GM12892 (cell line): ENCODE data around the gene PCNX2.
A peak's percentile ranks its signal among the peaks of the same experiment; 100 is the strongest.

Experiments used
- DNase-seq: peaks from one replicate; pipeline ENCODE4 v3.0.0; 2011; ENCODE audit not compliant: insufficient read length
- FAIRE-seq: peaks from 2 replicates; lab custom pipeline; 2011; peaks lifted over from hg19 to GRCh38; lab: Jason Lieb, UNC
- POLR2A ChIP-seq: IDR thresholded peaks from 2 replicates; pipeline ENCODE4 v1.6.1; 2011; ENCODE audit warnings: low read depth, low read length, control low read depth
- POLR2AphosphoS5 ChIP-seq: IDR thresholded peaks from 2 replicates; pipeline ENCODE4 v1.6.1; 2011; ENCODE audit warnings: low read depth, low read length, control low read depth
- TAF1 ChIP-seq: IDR thresholded peaks from 2 replicates; pipeline ENCODE4 v1.6.1; 2011; ENCODE audit warnings: low read depth, mild to moderate bottlenecking, control low read depth, low read length, borderline replicate concordance

The PCNX2 gene

DNA sequence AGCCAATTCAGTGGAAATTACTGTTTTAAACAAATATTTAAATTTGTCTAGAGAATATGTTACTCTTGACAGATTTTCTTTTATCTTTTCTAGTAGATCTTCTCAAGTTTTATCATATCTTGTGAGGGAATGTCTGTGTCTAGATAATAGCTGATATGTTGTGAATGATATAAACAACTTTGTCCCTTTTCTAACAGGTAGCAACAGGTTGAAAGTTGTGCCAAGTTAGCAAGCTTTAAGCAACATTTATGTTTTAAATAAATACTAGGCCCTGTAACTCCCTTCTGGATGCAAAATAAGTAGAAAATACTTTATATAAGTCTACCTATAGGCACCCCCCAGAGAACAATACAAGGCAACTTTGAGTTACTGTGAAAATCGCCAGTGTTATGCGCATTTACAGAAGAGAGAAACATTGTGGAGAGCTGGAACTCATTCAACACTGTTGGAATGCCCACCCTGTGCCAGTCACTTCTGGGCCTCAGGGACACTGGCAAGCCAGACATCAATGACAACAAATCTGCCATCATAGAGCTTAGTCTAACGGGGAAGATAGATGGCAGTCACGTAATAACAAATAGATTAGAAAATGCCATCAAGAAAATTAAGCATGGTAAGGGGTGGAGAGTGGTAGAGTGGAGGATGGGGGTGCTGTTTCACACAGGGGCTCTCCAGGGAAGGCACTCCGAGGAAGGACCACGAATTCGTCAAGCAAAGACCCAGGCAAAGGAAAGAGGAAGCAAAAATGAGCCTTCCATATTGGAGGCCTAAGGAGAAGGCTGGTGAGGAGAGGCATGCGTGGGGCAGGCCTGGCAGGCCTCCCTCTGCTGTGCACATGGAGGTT lies 36.4 kb upstream of the PCNX2 start:
- no peak for TF ChIP-seq TAF1
- no peak for TF ChIP-seq POLR2A
- no peak for TF ChIP-seq POLR2AphosphoS5
- FAIRE-seq (no peak), DNase-seq (no peak)

DNA sequence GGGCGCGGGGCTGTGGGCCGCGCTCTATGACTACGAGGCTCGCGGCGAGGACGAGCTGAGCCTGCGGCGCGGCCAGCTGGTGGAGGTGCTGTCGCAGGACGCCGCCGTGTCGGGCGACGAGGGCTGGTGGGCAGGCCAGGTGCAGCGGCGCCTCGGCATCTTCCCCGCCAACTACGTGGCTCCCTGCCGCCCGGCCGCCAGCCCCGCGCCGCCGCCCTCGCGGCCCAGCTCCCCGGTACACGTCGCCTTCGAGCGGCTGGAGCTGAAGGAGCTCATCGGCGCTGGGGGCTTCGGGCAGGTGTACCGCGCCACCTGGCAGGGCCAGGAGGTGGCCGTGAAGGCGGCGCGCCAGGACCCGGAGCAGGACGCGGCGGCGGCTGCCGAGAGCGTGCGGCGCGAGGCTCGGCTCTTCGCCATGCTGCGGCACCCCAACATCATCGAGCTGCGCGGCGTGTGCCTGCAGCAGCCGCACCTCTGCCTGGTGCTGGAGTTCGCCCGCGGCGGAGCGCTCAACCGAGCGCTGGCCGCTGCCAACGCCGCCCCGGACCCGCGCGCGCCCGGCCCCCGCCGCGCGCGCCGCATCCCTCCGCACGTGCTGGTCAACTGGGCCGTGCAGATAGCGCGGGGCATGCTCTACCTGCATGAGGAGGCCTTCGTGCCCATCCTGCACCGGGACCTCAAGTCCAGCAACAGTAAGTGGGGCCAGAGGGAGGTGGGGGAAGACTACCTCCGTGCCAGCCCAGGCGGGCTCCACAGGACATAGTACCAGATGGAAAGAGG lies 32.8 kb upstream of the PCNX2 start:
- TF ChIP-seq POLR2AphosphoS5 (no peak), POLR2A (no peak), TAF1 (no peak)
- peak; percentile 14 for DNase-seq
- FAIRE-seq, result no peak

GRCh38 chr1:233327651-233328141 lies 32.2 kb upstream of the PCNX2 start, which contains the start of gene MAP3K21:
Gene MAP3K21 (plus strand): TSS chr1:233327724. CDS start chr1:233328029, 305 bp downstream.
- no peak for TF ChIP-seq TAF1
- TF ChIP-seq POLR2AphosphoS5, result no peak
- no peak for TF ChIP-seq POLR2A
- FAIRE-seq (no peak), DNase-seq (no peak)

GRCh38 chr1:233326811-233327650 lies 31.5 kb upstream of the PCNX2 start:
- TF ChIP-seq TAF1 (no peak), POLR2AphosphoS5 (no peak), POLR2A (no peak)
- FAIRE-seq, result peak; percentile 50
- peak; percentile 59 for DNase-seq

DNA sequence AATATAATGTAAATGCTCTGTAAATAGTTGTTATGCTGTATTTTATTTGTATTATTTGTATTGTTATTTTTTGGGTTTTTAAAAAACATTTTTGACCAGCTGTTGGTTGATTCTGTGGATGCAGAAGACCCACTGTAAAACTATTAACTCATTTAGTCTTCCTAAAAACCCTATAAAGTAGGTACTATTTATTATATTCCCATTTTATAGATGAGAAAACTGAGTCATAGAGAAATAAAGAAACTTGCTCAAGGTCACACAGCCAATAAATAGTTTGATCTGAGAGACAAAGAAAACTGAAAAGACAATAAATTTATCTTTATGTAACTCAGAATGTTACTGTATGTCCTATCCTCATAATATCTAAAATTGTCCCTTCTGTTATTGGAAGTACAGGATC lies 30.8 kb upstream of the PCNX2 start:
- no peak for FAIRE-seq
- no peak for DNase-seq
- TF ChIP-seq TAF1, result no peak
- no peak for TF ChIP-seq POLR2AphosphoS5
- TF ChIP-seq POLR2A, result no peak

DNA sequence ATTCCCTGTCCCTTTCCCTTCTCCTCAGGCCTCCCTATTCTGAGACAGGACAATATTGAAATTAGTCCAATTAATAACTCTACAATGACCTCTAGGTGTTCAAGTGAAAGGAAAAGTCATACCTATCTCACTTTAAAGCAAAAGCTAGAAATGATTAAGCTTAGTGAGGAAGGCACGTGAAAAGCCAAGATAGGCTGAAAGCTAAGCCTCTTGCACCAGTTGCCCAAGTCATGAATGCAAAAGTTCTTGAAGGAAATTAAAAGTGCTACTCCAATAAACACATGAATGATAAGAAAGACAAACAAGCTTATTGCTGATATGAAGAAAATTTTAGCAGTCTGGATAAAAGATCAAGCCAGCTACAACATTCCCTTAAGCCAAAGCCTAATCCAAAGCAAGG lies 28.2 kb upstream of the PCNX2 start:
- FAIRE-seq (no peak), DNase-seq (no peak)
- TF ChIP-seq TAF1 (no peak), POLR2A (no peak), POLR2AphosphoS5 (no peak)

DNA sequence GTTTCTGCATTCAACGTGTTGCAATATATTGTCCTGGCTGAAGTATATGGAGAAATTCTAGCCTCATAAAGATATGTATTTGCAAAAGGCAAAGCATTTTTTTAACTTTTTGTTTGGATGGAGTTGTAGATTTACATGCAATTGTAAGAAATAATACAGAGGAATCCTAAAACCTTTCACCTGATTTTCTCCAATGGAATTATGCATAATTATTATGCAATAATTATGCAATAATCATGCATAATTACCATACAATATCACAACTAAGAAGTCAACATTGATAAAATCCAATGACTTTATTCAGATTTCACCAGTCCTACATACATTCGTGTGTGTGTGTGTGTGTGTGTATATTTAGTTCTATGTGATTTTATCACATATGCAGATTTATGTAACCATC lies 24.5 kb upstream of the PCNX2 start:
- FAIRE-seq (no peak), DNase-seq (no peak)
- TF ChIP-seq POLR2AphosphoS5 (no peak), TAF1 (no peak), POLR2A (no peak)

DNA sequence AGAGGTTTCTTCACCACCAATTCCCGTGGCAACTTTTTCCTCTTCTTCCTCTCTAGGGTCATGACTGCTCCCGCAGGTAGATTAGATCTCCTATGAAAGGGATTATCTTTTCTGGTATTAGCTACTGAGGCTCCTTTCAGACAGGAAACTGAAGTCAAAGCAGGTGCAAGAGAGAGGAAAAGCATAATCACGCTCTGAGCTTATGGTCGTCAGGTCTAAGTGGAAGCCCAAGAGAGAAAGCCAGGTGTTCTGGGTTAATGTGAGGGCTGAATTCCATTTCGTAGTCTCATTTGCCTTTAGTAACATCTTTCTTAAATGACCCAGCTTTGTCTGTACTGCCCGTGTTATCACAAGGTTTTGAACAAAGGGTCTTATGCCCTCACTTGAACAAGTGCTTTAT lies 23.7 kb upstream of the PCNX2 start:
- FAIRE-seq, result no peak
- DNase-seq, result no peak
- TF ChIP-seq TAF1 (no peak), POLR2A (no peak), POLR2AphosphoS5 (no peak)

DNA sequence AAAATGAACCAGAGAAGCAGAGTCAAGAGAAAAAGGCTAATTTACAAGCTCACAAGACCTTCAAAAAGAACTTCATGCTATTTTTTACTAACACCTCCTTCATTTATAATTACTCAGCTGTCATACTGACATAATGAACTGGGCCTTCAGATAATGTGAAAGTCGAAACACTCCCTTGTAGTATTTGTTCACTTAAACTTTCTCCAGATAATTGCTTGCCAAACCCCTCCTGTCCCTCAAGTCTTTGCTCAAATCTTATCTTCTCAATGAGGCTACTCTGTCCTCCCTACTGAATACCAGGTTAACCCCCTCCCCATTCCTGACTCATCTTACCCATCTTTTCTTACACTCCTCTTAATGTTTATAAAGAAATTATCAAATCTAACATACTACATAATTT lies 20.9 kb upstream of the PCNX2 start:
- TF ChIP-seq TAF1, result no peak
- no peak for TF ChIP-seq POLR2A
- TF ChIP-seq POLR2AphosphoS5, result no peak
- no peak for DNase-seq
- no peak for FAIRE-seq

DNA sequence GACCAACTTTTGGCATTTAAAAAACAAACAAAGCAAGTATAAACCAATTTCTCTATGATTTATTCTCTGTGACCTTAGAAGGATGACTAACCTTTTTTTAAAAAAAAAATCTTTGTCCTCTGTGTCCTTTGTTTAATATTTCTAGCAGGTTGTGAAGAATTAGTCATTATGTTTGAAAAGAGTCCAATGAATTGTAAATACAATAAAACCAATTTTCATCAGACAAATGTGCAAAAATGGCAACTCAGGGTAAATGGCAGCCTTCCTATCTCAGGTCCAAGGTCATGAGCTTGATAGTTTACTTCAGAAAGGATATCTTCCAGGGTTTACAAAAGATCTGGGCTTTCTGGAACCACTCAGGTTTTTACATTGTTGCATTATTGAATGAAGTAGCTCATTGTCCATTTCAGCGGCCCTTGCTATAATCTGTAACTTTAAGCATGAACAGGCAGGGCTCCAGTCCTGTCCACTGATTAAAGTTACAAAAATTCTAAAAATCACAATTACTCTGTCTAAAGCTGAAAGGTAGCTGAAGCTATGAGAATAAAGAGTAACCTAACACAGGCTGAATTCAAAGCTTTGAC lies 20.3 kb upstream of the PCNX2 start:
- TF ChIP-seq POLR2AphosphoS5 (no peak), TAF1 (no peak), POLR2A (no peak)
- no peak for DNase-seq
- FAIRE-seq, result no peak

- TF ChIP-seq POLR2A, result no peak
- no peak for TF ChIP-seq POLR2AphosphoS5
- TF ChIP-seq TAF1, result no peak
- FAIRE-seq, result no peak
- no peak for DNase-seq
These were observed 18.1 kb upstream of the PCNX2 start for GRCh38 chr1:233313434-233314155.

GRCh38 chr1:233304489-233305102 lies 9.1 kb upstream of the PCNX2 start:
- FAIRE-seq (peak; percentile 82), DNase-seq (no peak)
- TF ChIP-seq POLR2A (no peak), TAF1 (no peak), POLR2AphosphoS5 (no peak)
